Measurements from ENCODE around the gene MGST3. TPM values are rescaled to one million over a fixed set of nuclear protein-coding genes. Genes with fewer than 3 reads are reported as not detected.
"Not testable (repeated sequence)": the region's sequence is repeated elsewhere in the genome, so short reads cannot be mapped to it uniquely, and the experiment has no call there.

Gene MGST3
- polyA plus RNA-seq, 1 experiment: 242 TPM

GRCh38 chr1:165635823-165636222, 4.8 kb downstream of the MGST3 start:
- Histone ChIP-seq H3K27ac (ENCODE audit: low read depth, low read length) (no peak overlapping the region), H3K9me3 (ENCODE audit: control insufficient read depth, insufficient read depth, low read length) (no peaks in the 10 kb centered on the region), H3K4me3 (ENCODE audit: low read depth, low read length) (no peak overlapping the region), H3K27me3 (ENCODE audit: control insufficient read depth, insufficient read depth, low read length) (no peaks in the 10 kb centered on the region)
- ChIA-PET POLR2A (no interaction called here), CTCF (no interaction called here)
- DNase-seq (ENCODE audit: low read depth, low spot score): no peak
- no peak for TF ChIP-seq CTCF (IDR thresholded peaks at IDR 0.05; ENCODE audit: low read depth, low read length)

GRCh38 chr1:165637427-165637826, 6.4 kb downstream of the MGST3 start:
- CTCF ChIA-PET: interaction anchor here (0.6 kb wide), 1 partner anchor 22 kb away, joined by 3 read pairs; no protein-coding TSS in a partner anchor
- peak; percentile 29 for DNase-seq (ENCODE audit: low read depth, low spot score)
- no peaks in the 10 kb centered on the region for H3K27me3 ChIP-seq (ENCODE audit: control insufficient read depth, insufficient read depth, low read length)
- no peak for TF ChIP-seq CTCF (IDR thresholded peaks at IDR 0.05; ENCODE audit: low read depth, low read length)
- no peaks in the 10 kb centered on the region for H3K9me3 ChIP-seq (ENCODE audit: control insufficient read depth, insufficient read depth, low read length)
- H3K27ac ChIP-seq (ENCODE audit: low read depth, low read length): peak overlapping the region; percentile 73
- H3K4me3 ChIP-seq (ENCODE audit: low read depth, low read length): no peak overlapping the region
- POLR2A ChIA-PET: no interaction called here

- H3K27ac ChIP-seq (ENCODE audit: low read depth, low read length); H3K9me3 ChIP-seq (ENCODE audit: control insufficient read depth, insufficient read depth, low read length); POLR2A ChIA-PET; H3K4me3 ChIP-seq (ENCODE audit: low read depth, low read length); CTCF ChIA-PET; DNase-seq (ENCODE audit: low read depth, low spot score); H3K27me3 ChIP-seq (ENCODE audit: control insufficient read depth, insufficient read depth, low read length): not testable (repeated sequence)
These were observed 7.2 kb downstream of the MGST3 start for GRCh38 chr1:165638211-165638610.

- POLR2A ChIA-PET: no interaction called here
- DNase-seq (ENCODE audit: low read depth, low spot score): no peak
These were observed 9.0 kb downstream of the MGST3 start for GRCh38 chr1:165639821-165640623.

GRCh38 chr1:165641231-165641987, 10.4 kb downstream of the MGST3 start:
- POLR2A ChIA-PET: no interaction called here
- no peak for DNase-seq (ENCODE audit: low read depth, low spot score)
- no peak overlapping the region for H3K27ac ChIP-seq (ENCODE audit: low read depth, low read length)
- CTCF ChIA-PET: interaction anchor here (1.0 kb wide), 1 partner anchor 39 kb away, joined by 3 read pairs; no protein-coding TSS in a partner anchor
- TF ChIP-seq CTCF (IDR thresholded peaks at IDR 0.05; ENCODE audit: low read depth, low read length): no peak
- H3K27me3 ChIP-seq (ENCODE audit: control insufficient read depth, insufficient read depth, low read length): no peaks in the 10 kb centered on the region
- no peak overlapping the region for H3K4me3 ChIP-seq (ENCODE audit: low read depth, low read length)
- no peaks in the 10 kb centered on the region for H3K9me3 ChIP-seq (ENCODE audit: control insufficient read depth, insufficient read depth, low read length)

More at GRCh38 chr1:165639821-165640623, 9.0 kb downstream of the MGST3 start:
- no peak for TF ChIP-seq CTCF (IDR thresholded peaks at IDR 0.05; ENCODE audit: low read depth, low read length)
- H3K27me3 ChIP-seq (ENCODE audit: control insufficient read depth, insufficient read depth, low read length): no peaks in the 10 kb centered on the region
- H3K4me3 ChIP-seq (ENCODE audit: low read depth, low read length): no peak overlapping the region
- no peaks in the 10 kb centered on the region for H3K9me3 ChIP-seq (ENCODE audit: control insufficient read depth, insufficient read depth, low read length)
- CTCF ChIA-PET: no interaction called here
- no peak overlapping the region for H3K27ac ChIP-seq (ENCODE audit: low read depth, low read length)
